ENCODE data around the gene SCN9A. TPM values are rescaled to one million over a fixed set of nuclear protein-coding genes. Genes with fewer than 3 reads are reported as not detected.

Gene SCN9A
- total and polyA plus RNA-seq, 9 of the 15 experiments (the other 6 are each of a cell fraction or from before 2014, with no cell fraction given) = 1.4 to 22.8 (median 7.1) TPM

- H2AFZ ChIP-seq (ENCODE audit: low read depth, low read length) = peak overlapping the region; percentile 4; the same call in 1 of the 2 replicates
- in situ Hi-C loops (cut with MboI) = no loop called here
- no peak for DNase-seq (ENCODE audit: extremely low read depth in 1 of 4, low spot score in 3 of 4)
- WGBS (ENCODE audit: insufficient coverage, low coverage, missing lambda C conversion rate) = 9% methylated on average over 2 of the region's 2 CpGs
- H3K9ac ChIP-seq (ENCODE audit: insufficient read depth in 1 of 2, low read depth in 2 of 2, low read length in 2 of 2) = no peak overlapping the region
- FAIRE-seq = no peak
- H3K4me1 ChIP-seq (replicated peaks in 1 of 2; ENCODE audit: control insufficient read depth in 2 of 2, insufficient read depth in 2 of 2, low read length in 2 of 2) = peaks cover 4 to 17% of the 10 kb centered on the region in 2 experiments; a peak in 4 of 5 replicates
- ATAC-seq = no peak
- no peak overlapping the region for H3K4me3 ChIP-seq
- no peaks in the 10 kb centered on the region for H3K36me3 ChIP-seq (ENCODE audit: control insufficient read depth, insufficient read depth, low read length)
- ChIA-PET CTCF (ENCODE audit: low intra/inter-chr PET ratio) (no interaction called here), POLR2A (no interaction called here)
- no peaks in the 10 kb centered on the region for H4K20me1 ChIP-seq (replicated peaks; ENCODE audit: control insufficient read depth, insufficient read depth, low read length)
- H3K79me2 ChIP-seq (ENCODE audit: control insufficient read depth, insufficient read depth, low read length) = peaks cover 49% of the 10 kb centered on the region
- BruUV-seq (replicated peaks) = no TSS peak
- no peaks in the 10 kb centered on the region for H3K9me1 ChIP-seq (ENCODE audit: control insufficient read depth, insufficient read depth, low read length)
- intact Hi-C loops (cut with micrococcal nuclease) = loop anchor here (10.0 kb wide), 1 partner anchor 1572 kb away; no protein-coding TSS in a partner anchor
- H3K27me3 ChIP-seq (ENCODE audit: control insufficient read depth in 2 of 2, insufficient read depth in 2 of 2, low read length in 2 of 2) = no peaks in the 10 kb centered on the region
- H3K4me2 ChIP-seq (ENCODE audit: insufficient read depth, low read length) = no peak overlapping the region
- no peak overlapping the region for H3K27ac ChIP-seq (ENCODE audit: extremely low read depth, low read depth, low read length)
- TF ChIP-seq TAF7 (tag; IDR thresholded peaks at IDR 0.05) (no peak), ZNF507 (tag; conservative IDR thresholded peaks at IDR 0.05) (no peak), ZNF766 (CRISPR knock-in tag; conservative IDR thresholded peaks at IDR 0.05) (0 out of 2 replicates have a peak, but pooled peaks have one; percentile 14), CEBPG (CRISPR knock-in tag; IDR thresholded peaks at IDR 0.05) (no peak), CEBPG (tag; conservative IDR thresholded peaks at IDR 0.05 in 1 of 2, IDR thresholded peaks at IDR 0.05 in 1 of 2) (0 out of 4 replicates have a peak, but pooled peaks of 1 of the 2 experiments have one; percentile 7), BRF2 (IDR thresholded peaks at IDR 0.05; ENCODE audit: borderline replicate concordance, insufficient read depth, insufficient read length) (no peak), PYGO2 (tag; IDR thresholded peaks at IDR 0.05) (no peak), FOXK2 (conservative IDR thresholded peaks at IDR 0.05 in 1 of 2, IDR thresholded peaks at IDR 0.05 in 1 of 2; ENCODE audit: low read depth in 2 of 2) (peak in 1 of 2 experiments; percentile 21; a peak in 1 of 4 replicates), ZNF384 (IDR thresholded peaks at IDR 0.05; ENCODE audit: low read depth, low read length) (peak; percentile 15; the same call in 1 of the 2 replicates), CREB5 (CRISPR knock-in tag; IDR thresholded peaks at IDR 0.05) (no peak), HCFC1 (IDR thresholded peaks at IDR 0.05; ENCODE audit: low read depth, low read length) (no peak), PTBP1 (IDR thresholded peaks at IDR 0.05; ENCODE audit: low read depth, low read length) (no peak), ZFP36 (IDR thresholded peaks at IDR 0.05; ENCODE audit: low read depth, low read length, partially characterized antibody) (no peak), SRF (CRISPR knock-in tag; IDR thresholded peaks at IDR 0.05) (no peak)
- H3K9me3 ChIP-seq (replicated peaks; ENCODE audit: control insufficient read depth, insufficient read depth, low read depth, low read length) = no peaks in the 10 kb centered on the region
These were observed 2.6 kb downstream of the SCN9A start for GRCh38 chr2:166373105-166373504.
